ENCODE data around the gene SRRM3.
"Not testable (repeated sequence)": the region's sequence is repeated elsewhere in the genome, so short reads cannot be mapped to it uniquely, and the experiment has no call there.

The SRRM3 gene

DNA sequence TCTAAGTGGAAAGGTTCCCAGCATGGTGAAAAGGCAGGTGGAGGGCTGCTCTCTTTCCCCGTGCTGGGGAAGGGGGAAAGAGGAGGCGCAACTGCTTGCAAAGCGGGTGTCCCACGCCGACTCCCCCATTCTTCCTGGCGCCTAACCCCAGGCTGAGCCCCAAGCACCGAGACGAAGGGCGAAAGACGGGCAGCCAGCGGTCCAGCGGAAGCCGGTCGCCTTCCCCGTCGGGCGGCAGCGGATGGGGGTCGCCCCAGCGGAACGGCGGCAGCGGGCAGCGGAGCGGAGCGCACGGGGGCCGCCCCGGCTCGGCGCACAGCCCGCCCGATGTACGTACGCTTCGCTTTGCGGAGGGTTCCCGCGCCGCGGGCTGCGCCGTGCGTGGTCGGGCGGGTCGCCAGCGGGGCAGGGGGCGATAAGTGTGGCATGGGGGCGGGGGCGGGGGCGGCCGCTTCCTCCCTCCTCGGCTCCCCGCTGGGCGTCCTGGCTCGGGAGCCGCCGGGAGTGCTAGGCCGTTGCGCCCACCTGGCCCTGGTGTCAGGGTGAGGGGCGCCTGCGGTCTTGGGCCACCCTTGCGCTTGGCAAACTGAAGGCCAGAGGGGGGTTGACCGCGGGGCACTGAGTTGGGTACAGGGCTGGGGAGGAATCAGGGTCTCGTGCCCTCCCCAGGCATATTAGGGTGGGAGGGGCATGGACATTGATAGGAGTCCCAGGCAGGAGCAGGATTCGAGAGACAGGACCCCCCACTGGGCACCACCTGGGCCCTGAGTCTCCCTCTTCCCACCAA is 65.6 kb downstream of the SRRM3 start:
- peak overlapping the region; percentile 32 for H3K4me3 ChIP-seq (ENCODE audit: low read depth, low read length)
- TF ChIP-seq CTCF (IDR thresholded peaks at IDR 0.05; ENCODE audit: borderline replicate concordance, insufficient read depth, low read depth, low read length) = no peak

GRCh38 chr7:76267894-76268183 is 66.1 kb downstream of the SRRM3 start:
- H3K4me3 ChIP-seq (ENCODE audit: low read depth, low read length) = no peak overlapping the region
- TF ChIP-seq CTCF (IDR thresholded peaks at IDR 0.05; ENCODE audit: borderline replicate concordance, insufficient read depth, low read depth, low read length) = no peak

- TF ChIP-seq CTCF (IDR thresholded peaks at IDR 0.05; ENCODE audit: borderline replicate concordance, insufficient read depth, low read depth, low read length) = no peak
- H3K4me3 ChIP-seq (ENCODE audit: low read depth, low read length) = no peak overlapping the region
Measured at GRCh38 chr7:76268376-76268775, 66.7 kb downstream of the SRRM3 start.

DNA sequence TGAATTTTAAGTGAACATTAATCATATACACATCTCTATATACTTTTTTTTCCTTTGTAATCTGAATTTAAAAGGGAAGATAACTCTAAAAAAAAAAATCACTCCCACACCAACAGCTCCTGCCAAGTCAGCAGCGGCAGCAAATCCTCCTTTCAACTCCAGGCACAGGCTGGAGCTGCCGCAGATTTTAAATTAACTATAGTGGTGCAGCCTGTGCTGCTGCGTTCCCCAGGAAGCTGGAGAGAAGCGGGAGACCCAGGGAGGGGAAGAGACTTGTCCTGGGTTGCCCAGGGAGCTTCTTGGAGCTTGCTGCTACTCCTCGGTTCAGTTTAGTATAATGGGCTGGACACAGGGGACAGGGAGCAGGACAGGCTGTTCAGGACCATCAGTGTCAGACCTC is 68.2 kb downstream of the SRRM3 start:
- no peak for TF ChIP-seq CTCF (IDR thresholded peaks at IDR 0.05; ENCODE audit: borderline replicate concordance, insufficient read depth, low read depth, low read length)

DNA sequence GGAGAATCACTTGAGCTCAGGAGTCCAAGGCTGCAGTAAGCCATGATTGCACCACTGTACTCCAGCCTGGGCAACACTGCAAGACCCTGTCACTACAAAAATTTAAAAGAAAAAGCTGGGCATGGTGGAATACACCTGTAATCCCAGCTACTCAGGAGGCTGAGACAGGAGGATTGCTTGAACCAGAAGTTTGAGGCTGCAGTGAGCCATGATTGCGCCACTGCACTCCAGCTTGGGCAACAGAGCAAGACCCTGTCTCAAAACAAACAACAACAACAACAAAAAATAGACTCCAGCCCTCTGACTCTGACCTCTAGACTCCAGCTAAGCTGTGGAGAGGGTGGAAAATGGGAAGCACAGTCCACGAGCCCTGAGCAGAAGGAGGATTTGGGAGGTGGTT is 69.7 kb downstream of the SRRM3 start:
- H3K4me3 ChIP-seq (ENCODE audit: low read depth, low read length) = not testable (repeated sequence)

More for the DNA sequence above, 68.2 kb downstream of the SRRM3 start:
- no peak overlapping the region for H3K4me3 ChIP-seq (ENCODE audit: low read depth, low read length)

GRCh38 chr7:76272142-76272541 is 70.4 kb downstream of the SRRM3 start:
- no peak for TF ChIP-seq CTCF (IDR thresholded peaks at IDR 0.05; ENCODE audit: borderline replicate concordance, insufficient read depth, low read depth, low read length)
- no peak overlapping the region for H3K4me3 ChIP-seq (ENCODE audit: low read depth, low read length)

DNA sequence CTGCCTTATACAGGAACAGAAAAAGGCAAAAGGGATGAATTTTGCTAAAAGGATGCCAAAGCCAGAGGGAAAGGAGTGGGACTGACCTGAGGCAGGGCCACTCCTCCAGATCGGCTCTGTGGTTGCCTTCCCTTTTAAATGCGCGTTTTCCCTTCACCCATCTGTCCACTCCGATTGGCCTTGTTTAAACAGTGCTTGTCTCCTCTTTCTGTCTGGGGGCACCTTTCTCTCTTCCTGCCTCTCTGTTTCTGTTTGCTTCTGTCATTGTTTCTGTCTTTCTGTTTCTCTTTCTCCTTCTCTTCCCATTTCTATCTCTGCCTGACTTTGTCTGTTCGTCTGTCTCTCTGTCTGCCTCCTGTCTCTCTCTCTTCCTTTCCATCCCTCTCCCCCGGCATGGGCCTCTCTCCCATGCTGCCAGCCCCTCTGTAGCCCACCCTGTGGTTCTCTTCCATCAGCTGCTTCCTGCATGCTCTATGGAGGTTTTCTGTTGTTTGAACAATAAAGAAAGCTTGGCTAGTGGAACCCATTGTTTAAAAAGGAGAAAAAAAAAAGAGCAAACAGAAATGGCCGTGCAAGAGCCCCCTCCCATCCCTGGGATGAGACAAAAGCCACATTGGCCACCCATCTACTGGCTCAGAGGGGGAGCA is 71.3 kb downstream of the SRRM3 start:
- TF ChIP-seq CTCF (IDR thresholded peaks at IDR 0.05; ENCODE audit: borderline replicate concordance, insufficient read depth, low read depth, low read length) = no peak
- H3K4me3 ChIP-seq (ENCODE audit: low read depth, low read length) = no peak overlapping the region
